ENCODE data around the gene NBR1. TPM values are rescaled to one million over a fixed set of nuclear protein-coding genes. Genes with fewer than 3 reads are reported as not detected.
"Not testable (repeated sequence)": the region's sequence is repeated elsewhere in the genome, so short reads cannot be mapped to it uniquely, and the experiment has no call there.

NBR1 gene
- total RNA-seq, 1 donor from 2014 or later = 65.7 TPM

DNA sequence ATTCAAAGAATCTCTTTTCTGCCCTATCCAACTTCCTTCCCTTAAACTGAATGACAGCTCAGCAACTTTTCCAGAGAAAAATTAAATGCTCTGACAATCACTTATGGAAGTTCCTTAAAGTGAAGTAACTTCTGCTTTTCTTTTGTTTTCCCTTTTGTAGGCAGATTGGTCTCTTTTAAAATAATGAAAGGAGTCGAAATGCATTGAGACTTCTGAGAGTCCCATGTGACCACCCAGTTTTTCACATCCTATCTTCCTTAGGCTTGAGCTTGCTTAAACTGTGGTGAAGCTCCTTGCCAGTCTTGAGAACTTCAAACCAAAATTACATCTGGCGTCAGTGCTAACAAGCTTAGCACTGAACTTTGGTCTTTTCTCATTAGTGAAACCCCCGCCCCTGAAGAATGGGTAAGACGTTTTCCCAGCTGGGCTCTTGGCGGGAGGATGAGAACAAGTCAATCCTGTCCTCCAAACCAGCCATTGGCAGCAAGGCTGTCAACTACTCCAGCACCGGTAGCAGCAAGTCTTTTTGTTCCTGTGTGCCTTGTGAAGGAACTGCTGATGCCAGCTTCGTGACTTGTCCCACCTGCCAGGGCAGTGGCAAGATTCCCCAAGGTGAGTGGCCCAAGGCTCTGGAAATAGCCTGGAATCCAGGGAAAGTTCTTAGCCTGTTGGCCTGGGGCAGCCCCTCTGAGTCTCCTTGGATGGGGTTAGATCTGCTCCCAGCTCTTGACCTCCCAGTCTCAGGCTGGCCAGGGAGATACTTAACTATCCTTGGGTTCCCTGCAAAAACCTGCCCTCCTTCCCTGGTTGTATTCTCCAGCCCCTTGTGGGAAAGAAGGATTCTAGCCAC is 41.9 kb downstream of the NBR1 start:
- intact Hi-C loops (cut with micrococcal nuclease) = no loop called here

DNA sequence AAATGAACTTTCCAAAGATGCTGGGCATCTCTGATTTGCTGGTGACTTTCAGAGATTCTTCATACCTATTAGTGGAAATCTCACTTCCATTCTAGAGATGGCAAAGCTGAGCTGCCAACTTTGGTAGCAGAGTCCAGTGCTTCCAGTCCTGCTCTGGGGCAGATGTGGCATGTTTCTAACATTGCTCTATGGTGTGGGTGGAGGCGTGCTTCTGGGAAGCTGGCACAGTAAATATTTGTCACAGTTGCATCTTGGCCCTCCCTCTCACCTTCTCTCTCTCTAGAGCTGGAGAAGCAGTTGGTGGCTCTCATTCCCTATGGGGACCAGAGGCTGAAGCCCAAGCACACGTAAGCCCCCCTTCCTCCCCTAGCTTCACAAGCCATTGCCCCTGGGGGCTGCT is 42.5 kb downstream of the NBR1 start:
- intact Hi-C loops (cut with micrococcal nuclease) = no loop called here

GRCh38 chr17:43215341-43215740 is 44.3 kb downstream of the NBR1 start:
- intact Hi-C loops (cut with micrococcal nuclease) = no loop called here

- intact Hi-C loops (cut with micrococcal nuclease) = no loop called here
Measured at GRCh38 chr17:43216369-43216761, 45.4 kb downstream of the NBR1 start.

DNA sequence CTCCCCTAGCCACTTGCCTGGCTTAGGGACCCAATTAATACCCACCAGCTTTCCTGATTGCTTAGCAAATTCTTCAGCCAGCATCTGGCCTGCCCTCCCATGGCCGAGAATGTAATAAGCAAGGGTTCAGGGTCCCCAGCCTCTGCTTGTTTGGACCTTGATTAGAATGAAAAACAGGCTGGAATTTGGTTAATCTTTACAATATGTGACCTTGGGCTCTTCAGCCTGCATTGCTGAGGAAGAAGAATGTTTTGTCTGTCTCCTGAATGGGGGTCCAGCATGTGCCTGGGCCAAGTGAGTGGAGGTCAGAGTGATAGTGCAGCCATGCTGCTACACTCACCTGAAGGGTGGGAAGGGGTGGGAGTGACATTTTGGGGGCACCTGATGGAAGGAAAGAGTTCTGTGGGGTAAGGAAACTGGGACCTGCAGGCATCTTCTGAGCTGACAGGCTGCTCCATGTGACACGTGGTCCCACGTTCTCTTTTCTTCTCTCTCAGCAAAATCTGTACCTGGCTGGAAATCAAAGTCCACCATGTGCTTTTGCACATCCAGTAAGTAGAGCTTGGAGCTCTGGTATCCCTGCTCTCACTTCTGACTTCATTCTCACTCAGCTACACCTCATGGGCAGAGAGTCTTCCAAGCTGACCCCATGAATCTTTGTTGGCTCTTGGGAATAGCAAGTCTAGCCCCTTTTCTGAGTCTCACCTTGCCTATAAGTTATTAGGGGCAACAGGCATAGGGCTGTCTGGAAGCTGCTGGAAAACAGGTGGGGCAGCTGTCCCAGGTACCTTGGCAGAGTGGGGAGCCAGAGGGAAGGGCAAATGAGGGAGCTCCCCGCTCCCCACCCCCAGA is 46.0 kb downstream of the NBR1 start:
- intact Hi-C loops (cut with micrococcal nuclease) = no loop called here

DNA sequence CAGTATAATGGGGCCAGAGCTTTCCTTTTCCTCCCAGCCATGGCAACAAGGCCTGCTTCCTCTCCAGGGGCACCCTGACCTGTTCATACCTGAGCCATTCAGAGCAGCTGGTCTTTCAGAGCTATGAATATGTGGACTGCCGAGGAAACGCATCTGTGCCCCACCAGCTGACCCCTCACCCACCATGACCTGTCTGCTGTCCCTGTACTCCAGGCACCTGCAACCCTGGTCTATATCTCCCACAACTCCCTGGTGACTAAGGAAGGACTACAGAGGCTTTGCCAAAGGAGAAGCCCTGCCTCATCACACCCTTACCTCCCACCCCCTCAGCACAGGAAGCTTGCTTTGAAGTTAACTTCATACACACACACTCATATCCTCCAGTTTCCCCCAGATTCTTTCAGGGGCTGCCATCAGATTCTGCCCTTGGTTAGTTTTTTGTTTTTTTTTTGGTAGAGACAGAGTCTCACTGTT is 46.6 kb downstream of the NBR1 start:
- intact Hi-C loops (cut with micrococcal nuclease) = no loop called here

DNA sequence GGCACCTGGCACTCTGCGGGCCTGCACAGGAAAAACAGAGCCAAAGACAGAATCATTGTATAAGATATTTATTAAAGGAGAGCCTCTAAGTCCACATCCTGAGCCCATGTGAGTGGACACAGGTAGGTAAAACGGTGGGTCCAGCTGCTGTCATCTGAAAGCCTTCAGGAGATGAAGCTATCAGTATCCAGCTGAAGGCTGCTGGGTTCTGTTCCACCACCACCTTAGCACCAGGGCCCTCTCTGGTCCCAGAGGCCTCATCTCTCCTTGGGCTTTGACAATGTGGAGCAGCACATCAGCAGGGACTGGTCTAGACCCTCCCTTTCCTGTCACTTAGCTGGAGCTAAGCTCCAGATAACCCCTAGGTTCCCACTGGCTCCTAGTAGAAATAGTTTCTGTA is 48.0 kb downstream of the NBR1 start:
- intact Hi-C loops (cut with micrococcal nuclease) = no loop called here

DNA sequence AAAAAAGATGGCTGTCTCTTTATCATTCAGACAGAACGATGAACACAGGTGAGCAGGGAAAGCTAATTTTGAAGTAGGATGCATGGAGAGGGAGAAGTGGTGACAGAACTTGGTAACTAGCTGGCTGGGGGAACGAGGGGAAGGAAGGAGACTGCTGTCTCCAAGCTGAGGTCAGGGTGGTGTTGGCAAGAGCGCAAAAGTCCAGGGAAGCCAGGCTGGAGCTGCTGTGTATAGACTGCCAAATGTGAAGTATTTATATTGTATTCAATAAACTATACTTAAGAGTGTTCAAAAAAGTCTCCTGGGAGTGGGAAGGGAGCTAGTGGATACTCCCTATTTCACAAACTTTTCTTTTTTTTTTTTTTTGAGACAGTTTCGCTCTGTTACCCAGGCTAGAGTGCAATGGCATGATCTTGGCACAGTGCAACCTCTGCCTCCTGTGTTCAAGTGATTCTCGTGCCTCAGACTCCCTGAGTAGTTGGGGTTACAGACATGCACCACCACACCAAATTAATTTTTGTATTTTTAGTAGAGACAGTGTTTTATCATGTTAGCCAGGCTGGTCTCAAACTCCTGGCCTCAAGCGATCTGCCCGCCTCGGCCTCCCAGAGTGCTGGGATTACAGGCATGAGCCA is 48.8 kb downstream of the NBR1 start:
- intact Hi-C loops (cut with micrococcal nuclease) = no loop called here

DNA sequence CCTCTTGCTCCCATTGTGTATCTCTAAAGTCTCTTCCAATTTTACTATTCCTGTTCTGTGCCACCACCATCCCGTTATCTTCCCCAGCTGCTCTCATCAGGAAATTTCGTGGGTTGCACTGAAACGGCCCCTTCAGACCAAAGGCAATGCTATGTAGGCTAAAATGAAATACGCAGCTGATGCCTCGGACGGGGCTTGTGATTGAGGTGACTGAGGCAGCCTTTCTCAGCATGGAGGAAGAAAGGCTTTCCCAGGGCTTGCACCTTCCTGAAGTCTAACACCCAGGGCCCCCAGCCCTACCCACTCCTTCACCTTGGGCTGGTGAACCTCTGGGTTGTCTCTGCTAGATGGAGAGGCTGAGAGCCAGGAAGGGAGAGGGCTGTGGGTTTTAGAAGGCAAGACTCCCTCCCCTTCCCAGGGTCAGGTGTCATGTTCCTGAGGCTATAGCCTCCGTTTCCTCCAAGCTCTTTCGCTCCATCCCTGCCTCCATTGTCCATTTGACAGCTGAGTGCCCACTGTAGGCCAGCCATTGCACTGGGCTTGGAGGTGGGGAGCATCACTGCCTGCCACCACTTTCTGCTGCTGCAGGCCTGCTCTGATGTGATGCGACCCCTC is 49.6 kb downstream of the NBR1 start:
- intact Hi-C loops (cut with micrococcal nuclease) = no loop called here

- intact Hi-C loops (cut with micrococcal nuclease) = no loop called here
Measured at GRCh38 chr17:43224146-43224705, 53.2 kb downstream of the NBR1 start.

DNA sequence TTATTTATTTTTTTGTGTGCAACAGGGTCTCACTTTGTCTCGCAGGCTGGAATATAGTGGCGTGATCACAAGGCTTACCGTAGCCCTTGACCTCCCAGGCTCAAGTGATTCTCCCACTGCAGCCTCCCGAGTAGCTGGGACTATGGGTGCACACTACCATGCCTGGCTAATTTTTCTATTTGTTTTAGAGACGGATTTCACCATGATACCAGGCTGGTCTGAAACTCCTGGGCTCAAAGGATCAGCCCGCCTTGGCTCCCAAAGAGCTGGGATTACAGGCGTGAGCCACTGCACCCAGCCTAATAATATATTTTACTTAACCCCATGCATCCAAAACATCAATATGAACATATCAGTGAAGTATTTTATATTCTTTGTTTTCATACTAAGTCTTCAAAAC is 55.4 kb downstream of the NBR1 start:
- intact Hi-C loops (cut with micrococcal nuclease) = no loop called here

DNA sequence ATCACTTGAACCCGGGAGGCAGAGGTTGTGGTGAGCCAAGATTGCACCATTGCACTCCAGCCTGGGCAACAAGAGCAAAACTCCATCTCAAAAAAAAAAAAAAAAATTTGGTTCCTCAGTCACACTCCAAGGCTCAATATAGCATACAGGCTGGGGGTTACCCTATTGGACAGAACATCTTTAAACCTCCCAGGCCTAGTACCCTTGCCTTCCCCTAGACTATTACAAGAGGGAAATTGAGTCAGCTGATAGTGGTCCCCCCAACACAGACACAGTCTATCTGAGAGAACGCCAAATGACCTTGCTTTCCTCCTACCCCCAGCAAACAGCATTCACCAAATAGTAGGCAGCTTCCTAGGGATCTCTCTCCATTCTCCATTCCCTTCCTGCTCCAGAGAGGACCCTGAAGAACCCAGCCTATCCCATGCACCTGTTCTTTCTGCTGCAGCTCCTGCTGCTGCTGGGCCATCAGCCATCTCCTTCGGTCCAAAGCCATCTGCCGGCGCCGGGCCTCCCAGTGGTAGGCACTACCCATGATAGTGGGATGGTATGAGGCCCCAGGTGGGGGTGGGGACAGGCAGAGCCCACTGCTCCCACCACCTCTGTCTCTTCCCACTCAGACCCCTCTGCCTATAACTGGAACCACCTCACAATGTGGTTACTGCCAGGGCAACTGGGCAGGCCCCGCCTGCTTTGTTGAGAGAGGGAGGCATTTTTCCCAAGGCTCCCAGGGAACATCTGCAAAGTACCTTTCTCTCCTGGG is 57.2 kb downstream of the NBR1 start, which contains the start of gene CCDC200:
TSS of gene CCDC200 (minus strand) at position 604 of the 763 bp plus-strand sequence. CDS start at position 535, 69 bp downstream.
- intact Hi-C loops (cut with micrococcal nuclease) = not testable (repeated sequence)

DNA sequence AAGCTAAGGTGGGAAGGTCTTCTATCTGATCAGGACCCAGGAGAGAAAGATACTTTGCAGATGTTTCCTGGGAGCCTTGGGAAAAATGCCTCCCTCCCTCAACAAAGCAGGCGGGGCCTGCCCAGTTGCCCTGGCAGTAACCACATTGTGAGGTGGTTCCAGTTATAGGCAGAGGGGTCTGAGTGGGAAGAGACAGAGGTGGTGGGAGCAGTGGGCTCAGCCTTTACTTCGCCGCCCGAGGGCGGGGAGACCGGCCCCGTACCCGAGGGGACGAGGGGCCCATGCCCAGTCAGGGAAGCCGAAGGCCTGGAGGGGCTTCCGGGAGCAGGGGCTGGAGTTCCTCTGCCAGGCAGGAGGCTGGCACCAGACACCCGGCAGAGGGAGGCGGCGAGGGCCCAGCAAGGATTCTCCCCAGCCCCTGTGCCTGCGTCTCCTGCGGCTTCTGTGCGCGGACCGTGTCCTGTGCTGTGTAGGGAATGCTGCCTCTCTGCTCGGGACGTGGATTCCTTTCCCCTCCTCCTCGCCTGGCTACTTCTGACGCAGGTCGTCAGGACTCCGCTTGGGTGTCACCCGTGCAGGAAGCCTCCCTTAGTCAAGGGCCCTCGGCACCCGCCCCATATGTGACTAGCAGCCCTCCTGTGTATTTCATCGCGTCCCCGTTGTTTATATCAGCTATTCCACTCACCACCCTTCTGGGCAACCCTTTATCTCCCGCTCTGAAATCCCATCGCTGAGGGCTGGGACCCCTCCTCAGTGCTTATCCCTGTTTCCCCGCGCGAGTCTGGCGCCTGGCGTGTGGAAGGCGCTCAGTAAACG is 60.4 kb downstream of the NBR1 start:
- intact Hi-C loops (cut with micrococcal nuclease) = not testable (repeated sequence)

GRCh38 chr17:43232021-43232699 is 61.1 kb downstream of the NBR1 start:
- intact Hi-C loops (cut with micrococcal nuclease) = not testable (repeated sequence)

- intact Hi-C loops (cut with micrococcal nuclease) = not testable (repeated sequence)
Measured at GRCh38 chr17:43233263-43233662, 62.2 kb downstream of the NBR1 start.

DNA sequence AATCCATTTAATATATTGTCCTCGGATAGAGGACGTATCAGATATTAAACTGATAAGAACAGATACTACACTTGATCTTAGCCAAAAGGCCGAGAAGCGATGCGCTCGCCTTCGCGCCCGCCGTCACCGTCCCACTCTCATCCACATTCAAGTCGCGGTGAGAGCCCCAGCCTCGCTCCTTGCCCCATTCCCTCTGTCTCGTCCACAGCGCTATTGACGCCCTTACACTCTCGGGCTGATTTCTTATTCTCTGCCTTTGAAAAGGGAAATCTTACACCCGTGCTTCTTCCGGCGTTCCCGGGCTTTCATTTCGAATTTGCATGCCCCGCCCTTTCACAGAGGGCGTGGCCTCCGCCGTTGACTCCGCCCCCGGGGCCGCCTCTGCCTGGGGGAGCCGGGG is 62.9 kb downstream of the NBR1 start, which contains the start of gene RNU2-1:
TSS of gene RNU2-1 (minus strand) at position 101 of the 400 bp plus-strand sequence.
- intact Hi-C loops (cut with micrococcal nuclease) = not testable (repeated sequence)

DNA sequence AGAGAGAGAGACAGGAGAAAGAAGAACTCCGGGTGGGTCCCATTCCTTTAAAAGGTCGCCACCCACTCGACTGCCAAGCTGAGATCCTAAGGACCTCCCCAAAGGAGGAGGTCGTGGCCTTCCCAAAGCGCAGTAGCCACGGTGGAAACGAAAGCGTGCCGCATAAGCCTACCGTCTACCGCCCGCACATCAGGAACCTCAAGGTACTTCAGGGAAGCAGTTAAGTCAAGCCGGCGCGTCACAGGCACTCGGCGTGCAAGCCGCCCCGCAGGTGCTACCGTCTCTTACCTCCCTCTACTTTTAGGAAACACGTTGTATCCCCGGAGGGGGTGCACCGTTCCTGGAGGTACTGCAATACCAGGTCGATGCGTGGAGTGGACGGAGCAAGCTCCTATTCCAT is 68.6 kb downstream of the NBR1 start:
- intact Hi-C loops (cut with micrococcal nuclease) = not testable (repeated sequence)

GRCh38 chr17:43240596-43241352 is 69.8 kb downstream of the NBR1 start:
- intact Hi-C loops (cut with micrococcal nuclease) = not testable (repeated sequence)

All from T-helper 1 cell treated with Interleukin-12 subunit alpha and Interleukin-12 subunit beta and Interleukin-4 antibody, amounts not matched to agents 30 ng/mL and 1 ng/mL, for 36 hours (primary cell).